Upper lobe of left lung (tissue), 4 donors: ENCODE data around the gene TMPRSS6.

Source experiments
- EP300 ChIP-seq, 4 donors: sonication (generic); formaldehyde crosslinking; IDR thresholded peaks; one replicate each; pipeline ENCODE4 v1.5.1; 2017; ENCODE audit warnings: antibody characterized with exemption in 4 of 4, control low read depth in 2 of 4
- TF ChIP-seq, protein P1 (sequence below), 6 experiments: fragments of 450-650 bp in 4 of 6; fragments of 200-600 bp in 2 of 6; sonication (generic) in 2 of 6; IDR thresholded peaks; one replicate each; pipeline ENCODE4 v1.5.1; 2016 to 2019; ENCODE audit warnings: antibody characterized with exemption in 6 of 6

DNA sequence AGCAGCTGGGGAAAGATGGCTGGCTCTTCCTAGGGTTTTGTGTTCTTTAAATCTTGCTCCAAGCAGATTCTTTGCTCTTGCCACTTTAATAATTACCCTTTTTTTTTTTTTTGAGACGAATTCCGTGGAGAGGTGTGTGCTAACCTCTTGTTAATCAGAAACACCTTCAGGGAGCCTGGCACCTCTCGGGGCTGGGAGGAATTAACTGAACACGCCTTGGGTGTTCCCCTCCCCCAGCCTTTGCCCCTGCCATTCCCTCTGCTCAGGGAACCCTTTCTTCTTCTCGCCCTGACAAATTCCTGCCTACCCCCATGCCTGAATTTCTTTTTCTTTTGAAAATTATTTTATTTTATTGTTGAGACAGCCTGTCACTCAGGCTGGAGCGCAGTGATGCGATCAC lies 17.5 kb downstream of the TMPRSS6 start:
- TF ChIP-seq, protein P1, sequence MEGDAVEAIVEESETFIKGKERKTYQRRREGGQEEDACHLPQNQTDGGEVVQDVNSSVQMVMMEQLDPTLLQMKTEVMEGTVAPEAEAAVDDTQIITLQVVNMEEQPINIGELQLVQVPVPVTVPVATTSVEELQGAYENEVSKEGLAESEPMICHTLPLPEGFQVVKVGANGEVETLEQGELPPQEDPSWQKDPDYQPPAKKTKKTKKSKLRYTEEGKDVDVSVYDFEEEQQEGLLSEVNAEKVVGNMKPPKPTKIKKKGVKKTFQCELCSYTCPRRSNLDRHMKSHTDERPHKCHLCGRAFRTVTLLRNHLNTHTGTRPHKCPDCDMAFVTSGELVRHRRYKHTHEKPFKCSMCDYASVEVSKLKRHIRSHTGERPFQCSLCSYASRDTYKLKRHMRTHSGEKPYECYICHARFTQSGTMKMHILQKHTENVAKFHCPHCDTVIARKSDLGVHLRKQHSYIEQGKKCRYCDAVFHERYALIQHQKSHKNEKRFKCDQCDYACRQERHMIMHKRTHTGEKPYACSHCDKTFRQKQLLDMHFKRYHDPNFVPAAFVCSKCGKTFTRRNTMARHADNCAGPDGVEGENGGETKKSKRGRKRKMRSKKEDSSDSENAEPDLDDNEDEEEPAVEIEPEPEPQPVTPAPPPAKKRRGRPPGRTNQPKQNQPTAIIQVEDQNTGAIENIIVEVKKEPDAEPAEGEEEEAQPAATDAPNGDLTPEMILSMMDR (IDR thresholded peaks at IDR 0.05) = no peak
- no peak for TF ChIP-seq EP300 (IDR thresholded peaks at IDR 0.05)
